SK-N-MC (cell line): ENCODE measurements around the gene ABCC1.

ENCODE experiments used
- DNase-seq: peaks from one replicate; pipeline ENCODE4 v3.0.0-alpha.2; 2011; ENCODE audit warnings: low read depth, low spot score
- H3K27ac ChIP-seq: fragments of 200-600 bp; sonication (generic); 2 replicates; pipeline ENCODE4 v1.5.1; 2016; ENCODE audit warnings: mixed run types
- H3K36me3 ChIP-seq: fragments of 200-600 bp; sonication (generic); 2 replicates; pipeline ENCODE4 v1.6.1; 2017; ENCODE audit warnings: antibody characterized with exemption, low read length, mixed read lengths; ENCODE audit not compliant: insufficient read depth
- H3K4me3 ChIP-seq: fragments of 200-600 bp; sonication (generic); 2 replicates; pipeline ENCODE4 v1.5.1; 2016
- H3K9ac ChIP-seq: fragments of 200-600 bp; sonication (generic); 2 replicates; pipeline ENCODE4 v1.8.0; 2017; ENCODE audit warnings: mixed run types, mixed read lengths; ENCODE audit not compliant: insufficient read length
- H3K9me3 ChIP-seq: fragments of 200-600 bp; sonication (generic); 2 replicates; pipeline ENCODE4 v1.6.1; 2017; ENCODE audit warnings: low read depth, mild to moderate bottlenecking, antibody characterized with exemption, low read length, moderate library complexity, mixed read lengths
- EZH2 ChIP-seq: fragments of 200-600 bp; sonication (generic); IDR thresholded peaks from one replicate; pipeline ENCODE4 v1.6.1; 2017; ENCODE audit warnings: antibody characterized with exemption
- FOXP2 ChIP-seq: optimal IDR thresholded peaks from 2 replicates; pipeline ENCODE3; 2011; ENCODE audit warnings: mild to moderate bottlenecking, moderate library complexity; ENCODE audit not compliant: insufficient read depth; ENCODE audit errors: extremely low read length, control extremely low read depth
- POLR2AphosphoS5 ChIP-seq: IDR thresholded peaks from 2 replicates; pipeline ENCODE4 v1.6.1; 2012; ENCODE audit warnings: mild to moderate bottlenecking, low read depth, low read length, borderline replicate concordance

ABCC1 gene

GRCh38 chr16:16028311-16028999, 79.0 kb downstream of the ABCC1 start:
- Histone ChIP-seq H3K9me3 (no peaks in the 10 kb centered on the region), H3K27ac (no peak overlapping the region), H3K9ac (no peak overlapping the region), H3K36me3 (no peaks in the 10 kb centered on the region), H3K4me3 (no peak overlapping the region)
- TF ChIP-seq EZH2 (no peak), POLR2AphosphoS5 (no peak), FOXP2 (no peak)
- no peak for DNase-seq

GRCh38 chr16:16029431-16030011, 80.1 kb downstream of the ABCC1 start:
- H3K9me3 ChIP-seq: no peaks in the 10 kb centered on the region
- no peak overlapping the region for H3K9ac ChIP-seq
- TF ChIP-seq EZH2: no peak
- TF ChIP-seq POLR2AphosphoS5: no peak
- TF ChIP-seq FOXP2: no peak
- H3K36me3 ChIP-seq: no peaks in the 10 kb centered on the region
- no peak overlapping the region for H3K27ac ChIP-seq
- no peak for DNase-seq
- H3K4me3 ChIP-seq: no peak overlapping the region

- H3K36me3 ChIP-seq: no peaks in the 10 kb centered on the region; the same call in 1 of the 2 replicates
- TF ChIP-seq EZH2: no peak
- TF ChIP-seq POLR2AphosphoS5: no peak
- TF ChIP-seq FOXP2: no peak
- no peak overlapping the region for H3K9ac ChIP-seq
- no peaks in the 10 kb centered on the region for H3K9me3 ChIP-seq
- no peak overlapping the region for H3K27ac ChIP-seq
- no peak overlapping the region for H3K4me3 ChIP-seq
- no peak for DNase-seq
These were observed 81.0 kb downstream of the ABCC1 start for GRCh38 chr16:16030449-16030848.

GRCh38 chr16:16031401-16031800, 82.0 kb downstream of the ABCC1 start:
- Histone ChIP-seq H3K27ac (no peak overlapping the region), H3K4me3 (no peak overlapping the region), H3K36me3 (peaks cover 4% of the 10 kb centered on the region; the same call in 1 of the 2 replicates), H3K9me3 (no peaks in the 10 kb centered on the region), H3K9ac (no peak overlapping the region)
- DNase-seq: no peak
- TF ChIP-seq POLR2AphosphoS5 (no peak), FOXP2 (no peak), EZH2 (no peak)

GRCh38 chr16:16032271-16032979, 83.0 kb downstream of the ABCC1 start:
- DNase-seq: no peak
- H3K4me3 ChIP-seq: no peak overlapping the region
- no peak overlapping the region for H3K27ac ChIP-seq
- no peak for TF ChIP-seq POLR2AphosphoS5
- TF ChIP-seq FOXP2: no peak
- TF ChIP-seq EZH2: no peak
- H3K9me3 ChIP-seq: no peaks in the 10 kb centered on the region
- H3K36me3 ChIP-seq: peaks cover 12% of the 10 kb centered on the region
- H3K9ac ChIP-seq: no peak overlapping the region

GRCh38 chr16:16033208-16033717, 83.8 kb downstream of the ABCC1 start:
- Histone ChIP-seq H3K9ac (no peak overlapping the region), H3K9me3 (no peaks in the 10 kb centered on the region), H3K4me3 (no peak overlapping the region), H3K27ac (no peak overlapping the region), H3K36me3 (peaks cover 21% of the 10 kb centered on the region)
- TF ChIP-seq POLR2AphosphoS5 (no peak), EZH2 (no peak), FOXP2 (no peak)
- DNase-seq: no peak

GRCh38 chr16:16036359-16036792, 87.0 kb downstream of the ABCC1 start:
- no peak overlapping the region for H3K4me3 ChIP-seq
- no peak overlapping the region for H3K9ac ChIP-seq
- TF ChIP-seq POLR2AphosphoS5 (no peak), FOXP2 (no peak), EZH2 (no peak)
- no peaks in the 10 kb centered on the region for H3K9me3 ChIP-seq
- DNase-seq: no peak
- peaks cover 21% of the 10 kb centered on the region for H3K36me3 ChIP-seq
- no peak overlapping the region for H3K27ac ChIP-seq

- H3K27ac ChIP-seq: no peak overlapping the region
- DNase-seq: no peak
- no peaks in the 10 kb centered on the region for H3K9me3 ChIP-seq
- H3K9ac ChIP-seq: no peak overlapping the region
- no peak overlapping the region for H3K4me3 ChIP-seq
- TF ChIP-seq POLR2AphosphoS5 (no peak), EZH2 (no peak), FOXP2 (no peak)
- H3K36me3 ChIP-seq: peaks cover 21% of the 10 kb centered on the region
These were observed 88.1 kb downstream of the ABCC1 start for GRCh38 chr16:16037521-16037920.

GRCh38 chr16:16037970-16038369, 88.6 kb downstream of the ABCC1 start:
- H3K27ac ChIP-seq: no peak overlapping the region

More at GRCh38 chr16:16037970-16038369, 88.6 kb downstream of the ABCC1 start:
- no peak for DNase-seq
- TF ChIP-seq EZH2: no peak
- Histone ChIP-seq H3K36me3 (peaks cover 21% of the 10 kb centered on the region), H3K4me3 (no peak overlapping the region), H3K9ac (no peak overlapping the region), H3K9me3 (no peaks in the 10 kb centered on the region)
